ENCODE data around the gene MBL2. TPM values are rescaled to one million over a fixed set of nuclear protein-coding genes. Genes with fewer than 3 reads are reported as not detected.

Gene MBL2
- total RNA-seq, 1 donor = under 0.01 TPM

- H3K27me3 ChIP-seq (ENCODE audit: insufficient read depth, low read length) = no peaks in the 10 kb centered on the region
- H4K20me1 ChIP-seq (ENCODE audit: insufficient read depth, low read length) = no peaks in the 10 kb centered on the region
- DNase-seq (ENCODE audit: insufficient read length, low spot score, missing footprints) = no peak
- no peak overlapping the region for H2AFZ ChIP-seq (ENCODE audit: low read length)
- no peaks in the 10 kb centered on the region for H3K4me1 ChIP-seq (ENCODE audit: insufficient read depth, low read length)
- H3K4me2 ChIP-seq (ENCODE audit: insufficient read depth, low read length) = no peak overlapping the region
- no peak overlapping the region for H3K27ac ChIP-seq (ENCODE audit: low read depth, low read length)
- H3K79me2 ChIP-seq (ENCODE audit: insufficient read depth, low read length) = no peaks in the 10 kb centered on the region
- H3K9me3 ChIP-seq (ENCODE audit: low read depth, low read length) = no peaks in the 10 kb centered on the region
- H3K36me3 ChIP-seq (ENCODE audit: insufficient read depth, low read length) = no peaks in the 10 kb centered on the region
- H3K4me3 ChIP-seq (ENCODE audit: insufficient read depth, low read length) = no peak overlapping the region
- TF ChIP-seq CTCF (IDR thresholded peaks at IDR 0.05; ENCODE audit: extremely low read depth, low read depth, low read length) = no peak
Observed at GRCh38 chr10:52750629-52751028, 22.0 kb downstream of the MBL2 start.

- H3K4me3 ChIP-seq (ENCODE audit: insufficient read depth, low read length) = no peak overlapping the region
- H2AFZ ChIP-seq (ENCODE audit: low read length) = no peak overlapping the region
- H3K9me3 ChIP-seq (ENCODE audit: low read depth, low read length) = no peaks in the 10 kb centered on the region
- H3K36me3 ChIP-seq (ENCODE audit: insufficient read depth, low read length) = no peaks in the 10 kb centered on the region
- no peaks in the 10 kb centered on the region for H3K79me2 ChIP-seq (ENCODE audit: insufficient read depth, low read length)
- TF ChIP-seq CTCF (IDR thresholded peaks at IDR 0.05; ENCODE audit: extremely low read depth, low read depth, low read length) = no peak
- H3K27me3 ChIP-seq (ENCODE audit: insufficient read depth, low read length) = no peaks in the 10 kb centered on the region
- no peaks in the 10 kb centered on the region for H4K20me1 ChIP-seq (ENCODE audit: insufficient read depth, low read length)
- DNase-seq (ENCODE audit: insufficient read length, low spot score, missing footprints) = no peak
- no peak overlapping the region for H3K27ac ChIP-seq (ENCODE audit: low read depth, low read length)
- H3K4me1 ChIP-seq (ENCODE audit: insufficient read depth, low read length) = no peaks in the 10 kb centered on the region
- H3K4me2 ChIP-seq (ENCODE audit: insufficient read depth, low read length) = no peak overlapping the region
Observed at GRCh38 chr10:52747694-52748093, 24.9 kb downstream of the MBL2 start.

GRCh38 chr10:52746169-52746568, 26.4 kb downstream of the MBL2 start:
- no peaks in the 10 kb centered on the region for H3K4me1 ChIP-seq (ENCODE audit: insufficient read depth, low read length)
- no peak for DNase-seq (ENCODE audit: insufficient read length, low spot score, missing footprints)
- H3K9me3 ChIP-seq (ENCODE audit: low read depth, low read length) = no peaks in the 10 kb centered on the region
- no peak overlapping the region for H3K27ac ChIP-seq (ENCODE audit: low read depth, low read length)
- H3K36me3 ChIP-seq (ENCODE audit: insufficient read depth, low read length) = no peaks in the 10 kb centered on the region
- no peak overlapping the region for H2AFZ ChIP-seq (ENCODE audit: low read length)
- no peaks in the 10 kb centered on the region for H3K79me2 ChIP-seq (ENCODE audit: insufficient read depth, low read length)
- H4K20me1 ChIP-seq (ENCODE audit: insufficient read depth, low read length) = no peaks in the 10 kb centered on the region
- H3K4me2 ChIP-seq (ENCODE audit: insufficient read depth, low read length) = no peak overlapping the region
- H3K4me3 ChIP-seq (ENCODE audit: insufficient read depth, low read length) = no peak overlapping the region
- no peaks in the 10 kb centered on the region for H3K27me3 ChIP-seq (ENCODE audit: insufficient read depth, low read length)
- TF ChIP-seq CTCF (IDR thresholded peaks at IDR 0.05; ENCODE audit: extremely low read depth, low read depth, low read length) = no peak

GRCh38 chr10:52744057-52744805, 28.4 kb downstream of the MBL2 start:
- Histone ChIP-seq H4K20me1 (ENCODE audit: insufficient read depth, low read length) (no peaks in the 10 kb centered on the region), H3K36me3 (ENCODE audit: insufficient read depth, low read length) (no peaks in the 10 kb centered on the region), H3K27ac (ENCODE audit: low read depth, low read length) (no peak overlapping the region), H3K4me2 (ENCODE audit: insufficient read depth, low read length) (no peak overlapping the region), H3K9me3 (ENCODE audit: low read depth, low read length) (no peaks in the 10 kb centered on the region), H3K79me2 (ENCODE audit: insufficient read depth, low read length) (no peaks in the 10 kb centered on the region), H3K27me3 (ENCODE audit: insufficient read depth, low read length) (no peaks in the 10 kb centered on the region), H2AFZ (ENCODE audit: low read length) (no peak overlapping the region), H3K4me3 (ENCODE audit: insufficient read depth, low read length) (no peak overlapping the region), H3K4me1 (ENCODE audit: insufficient read depth, low read length) (no peaks in the 10 kb centered on the region)
- DNase-seq (ENCODE audit: insufficient read length, low spot score, missing footprints) = no peak
- TF ChIP-seq CTCF (IDR thresholded peaks at IDR 0.05; ENCODE audit: extremely low read depth, low read depth, low read length) = no peak
